Measurements from ENCODE around the gene HNRNPAB. TPM values are rescaled to one million over a fixed set of nuclear protein-coding genes. Genes with fewer than 3 reads are reported as not detected.
"Not testable (repeated sequence)": the region's sequence is repeated elsewhere in the genome, so short reads cannot be mapped to it uniquely, and the experiment has no call there.

HNRNPAB gene
- total and polyA plus RNA-seq, 2 donors (not counting 3 experiments of a cell fraction or from before 2014, with no cell fraction given): 207 to 309 TPM

- ChIA-PET POLR2A (no interaction called here), CTCF (interaction anchor here (0.5 to 1.4 kb wide), 3 partner anchors 9 to 1089 kb away, joined by 3 read pairs; no protein-coding TSS in a partner anchor)
- no peaks in the 10 kb centered on the region for H3K36me3 ChIP-seq (ENCODE audit: control insufficient read depth in 2 of 2, extremely low read depth in 1 of 2, insufficient read depth in 2 of 2, low read length in 2 of 2)
- no peaks in the 10 kb centered on the region for H4K20me1 ChIP-seq (replicated peaks; ENCODE audit: control insufficient read depth, extremely low read depth, insufficient read depth, low read length)
- intact Hi-C loops (cut with micrococcal nuclease) (no loop called here), dilution Hi-C loops (cut with MboI; ENCODE audit: extremely low pct_ligation_motif_present, low sequenced_read_pairs) (no loop called here)
- no peak overlapping the region for H3K4me2 ChIP-seq (ENCODE audit: insufficient read depth, low read length)
- H3K4me1 ChIP-seq (ENCODE audit: control insufficient read depth, extremely low read depth, insufficient read depth, low read length): no peaks in the 10 kb centered on the region
- H3K27me3 ChIP-seq (ENCODE audit: control insufficient read depth in 2 of 2, insufficient read depth in 2 of 2, low read length in 2 of 2): no peaks in the 10 kb centered on the region
- BruUV-seq (replicated peaks): no TSS peak
- no peak overlapping the region for H2AFZ ChIP-seq (ENCODE audit: low read depth, low read length)
- no peak overlapping the region for H3K4me3 ChIP-seq (replicated peaks in 1 of 3; ENCODE audit: insufficient read depth in 1 of 3, low read depth in 1 of 3, low read length in 3 of 3)
- H3K9ac ChIP-seq (replicated peaks; ENCODE audit: extremely low read depth, insufficient read depth, low read length): no peak overlapping the region
- no peak overlapping the region for H3K27ac ChIP-seq (ENCODE audit: insufficient read depth, low read depth, low read length)
- no peaks in the 10 kb centered on the region for H3K9me1 ChIP-seq (replicated peaks; ENCODE audit: control insufficient read depth, extremely low read depth, insufficient read depth, low read length)
- no peak for DNase-seq (ENCODE audit: low read depth, low spot score)
- H3K9me3 ChIP-seq (replicated peaks; ENCODE audit: control insufficient read depth, insufficient read depth, low read length): no peaks in the 10 kb centered on the region
- H3K79me2 ChIP-seq (ENCODE audit: control insufficient read depth, insufficient read depth, low read length): no peaks in the 10 kb centered on the region
- no peak for FAIRE-seq
- TF ChIP-seq GATA2 (IDR thresholded peaks at IDR 0.05; ENCODE audit: insufficient read depth, insufficient read length, low read depth, low read length): no peak
- TF ChIP-seq CTCF (IDR thresholded peaks at IDR 0.05; ENCODE audit: extremely low read depth in 1 of 2, insufficient read depth in 1 of 2, low read depth in 1 of 2, low read length in 2 of 2): no peak
- TF ChIP-seq MAX (IDR thresholded peaks at IDR 0.05; ENCODE audit: insufficient read depth, insufficient read length): no peak
- TF ChIP-seq JUN (IDR thresholded peaks at IDR 0.05; ENCODE audit: borderline replicate concordance, insufficient read depth, insufficient read length, low read depth): no peak
- TF ChIP-seq POLR2AphosphoS5 (IDR thresholded peaks at IDR 0.05; ENCODE audit: insufficient read depth, low read depth, low read length): no peak
- no peak for TF ChIP-seq FOS (IDR thresholded peaks at IDR 0.05; ENCODE audit: borderline replicate concordance, insufficient read depth, low read length)
- TF ChIP-seq POLR2A (IDR thresholded peaks at IDR 0.05; ENCODE audit: low read depth, low read length): no peak
- no peak for TF ChIP-seq EZH2 (IDR thresholded peaks at IDR 0.05; ENCODE audit: borderline replicate concordance, low read depth, low read length, severe bottlenecking)
- TF ChIP-seq MYC (IDR thresholded peaks at IDR 0.05; ENCODE audit: low read depth, low read length): no peak
Observed at GRCh38 chr5:178252258-178252657, 47.9 kb downstream of the HNRNPAB start.

- intact Hi-C loops (cut with micrococcal nuclease); H4K20me1 ChIP-seq (replicated peaks; ENCODE audit: control insufficient read depth, extremely low read depth, insufficient read depth, low read length); H3K9ac ChIP-seq (replicated peaks; ENCODE audit: extremely low read depth, insufficient read depth, low read length); H3K4me2 ChIP-seq (ENCODE audit: insufficient read depth, low read length); H3K27ac ChIP-seq (ENCODE audit: insufficient read depth, low read depth, low read length); dilution Hi-C loops (cut with MboI; ENCODE audit: extremely low pct_ligation_motif_present, low sequenced_read_pairs); H2AFZ ChIP-seq (ENCODE audit: low read depth, low read length); CTCF ChIA-PET; H3K27me3 ChIP-seq (ENCODE audit: control insufficient read depth in 2 of 2, insufficient read depth in 2 of 2, low read length in 2 of 2); DNase-seq (ENCODE audit: low read depth, low spot score); H3K4me3 ChIP-seq (replicated peaks in 1 of 3; ENCODE audit: insufficient read depth in 1 of 3, low read depth in 1 of 3, low read length in 3 of 3); POLR2A ChIA-PET; FAIRE-seq; H3K9me3 ChIP-seq (replicated peaks; ENCODE audit: control insufficient read depth, insufficient read depth, low read length); H3K79me2 ChIP-seq (ENCODE audit: control insufficient read depth, insufficient read depth, low read length); H3K36me3 ChIP-seq (ENCODE audit: control insufficient read depth in 2 of 2, extremely low read depth in 1 of 2, insufficient read depth in 2 of 2, low read length in 2 of 2); H3K9me1 ChIP-seq (replicated peaks; ENCODE audit: control insufficient read depth, extremely low read depth, insufficient read depth, low read length); BruUV-seq (replicated peaks); H3K4me1 ChIP-seq (ENCODE audit: control insufficient read depth, extremely low read depth, insufficient read depth, low read length): not testable (repeated sequence)
Observed at GRCh38 chr5:178253632-178254031, 49.3 kb downstream of the HNRNPAB start.
